ENCODE data around the gene WDR5. TPM values are rescaled to one million over a fixed set of nuclear protein-coding genes. Genes with fewer than 3 reads are reported as not detected.

WDR5 gene
- total and polyA plus RNA-seq, 2 of the 13 experiments (the other 11 are each of a cell fraction or from before 2014, with no cell fraction given): 34.3 TPM

DNA sequence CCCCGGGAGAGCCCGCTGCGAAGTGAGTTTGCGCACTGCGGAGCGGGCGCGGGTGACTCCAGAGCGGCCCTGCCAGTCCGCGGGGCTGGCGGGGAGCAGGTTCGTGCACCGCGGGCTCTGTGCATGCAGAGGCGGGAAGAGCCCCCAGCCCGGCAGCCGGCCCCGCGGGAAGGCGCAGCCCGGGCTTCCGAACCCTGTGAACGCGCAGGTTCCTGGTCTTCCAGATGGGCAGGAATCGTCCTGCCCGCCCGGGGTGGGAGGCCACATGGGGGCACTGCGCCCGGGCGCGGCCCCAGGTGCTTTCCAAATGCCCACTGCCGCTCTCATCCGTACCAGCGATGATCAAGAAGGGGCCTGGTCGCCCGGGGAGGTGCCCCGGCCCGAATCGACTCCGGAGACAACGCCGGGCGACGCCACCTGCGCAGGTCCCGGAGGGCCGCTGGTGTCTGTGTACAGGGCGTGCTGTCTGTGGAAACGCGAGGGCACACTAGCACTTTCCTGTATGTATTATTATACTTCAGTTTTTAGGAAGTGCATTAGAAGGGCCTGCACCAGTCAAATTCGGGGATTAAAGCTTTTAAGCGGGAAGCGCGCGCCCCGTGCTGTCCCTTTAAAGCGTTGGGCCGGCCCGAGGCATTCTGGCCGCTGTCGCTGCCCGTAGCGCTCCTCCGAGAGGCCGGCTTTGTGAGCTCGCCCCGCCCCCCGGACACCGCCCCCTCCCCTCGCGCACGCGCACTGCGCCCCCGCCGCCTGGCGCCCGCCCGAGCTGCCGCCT lies at the start of gene WDR5 (continued):
- TF ChIP-seq, protein P1, sequence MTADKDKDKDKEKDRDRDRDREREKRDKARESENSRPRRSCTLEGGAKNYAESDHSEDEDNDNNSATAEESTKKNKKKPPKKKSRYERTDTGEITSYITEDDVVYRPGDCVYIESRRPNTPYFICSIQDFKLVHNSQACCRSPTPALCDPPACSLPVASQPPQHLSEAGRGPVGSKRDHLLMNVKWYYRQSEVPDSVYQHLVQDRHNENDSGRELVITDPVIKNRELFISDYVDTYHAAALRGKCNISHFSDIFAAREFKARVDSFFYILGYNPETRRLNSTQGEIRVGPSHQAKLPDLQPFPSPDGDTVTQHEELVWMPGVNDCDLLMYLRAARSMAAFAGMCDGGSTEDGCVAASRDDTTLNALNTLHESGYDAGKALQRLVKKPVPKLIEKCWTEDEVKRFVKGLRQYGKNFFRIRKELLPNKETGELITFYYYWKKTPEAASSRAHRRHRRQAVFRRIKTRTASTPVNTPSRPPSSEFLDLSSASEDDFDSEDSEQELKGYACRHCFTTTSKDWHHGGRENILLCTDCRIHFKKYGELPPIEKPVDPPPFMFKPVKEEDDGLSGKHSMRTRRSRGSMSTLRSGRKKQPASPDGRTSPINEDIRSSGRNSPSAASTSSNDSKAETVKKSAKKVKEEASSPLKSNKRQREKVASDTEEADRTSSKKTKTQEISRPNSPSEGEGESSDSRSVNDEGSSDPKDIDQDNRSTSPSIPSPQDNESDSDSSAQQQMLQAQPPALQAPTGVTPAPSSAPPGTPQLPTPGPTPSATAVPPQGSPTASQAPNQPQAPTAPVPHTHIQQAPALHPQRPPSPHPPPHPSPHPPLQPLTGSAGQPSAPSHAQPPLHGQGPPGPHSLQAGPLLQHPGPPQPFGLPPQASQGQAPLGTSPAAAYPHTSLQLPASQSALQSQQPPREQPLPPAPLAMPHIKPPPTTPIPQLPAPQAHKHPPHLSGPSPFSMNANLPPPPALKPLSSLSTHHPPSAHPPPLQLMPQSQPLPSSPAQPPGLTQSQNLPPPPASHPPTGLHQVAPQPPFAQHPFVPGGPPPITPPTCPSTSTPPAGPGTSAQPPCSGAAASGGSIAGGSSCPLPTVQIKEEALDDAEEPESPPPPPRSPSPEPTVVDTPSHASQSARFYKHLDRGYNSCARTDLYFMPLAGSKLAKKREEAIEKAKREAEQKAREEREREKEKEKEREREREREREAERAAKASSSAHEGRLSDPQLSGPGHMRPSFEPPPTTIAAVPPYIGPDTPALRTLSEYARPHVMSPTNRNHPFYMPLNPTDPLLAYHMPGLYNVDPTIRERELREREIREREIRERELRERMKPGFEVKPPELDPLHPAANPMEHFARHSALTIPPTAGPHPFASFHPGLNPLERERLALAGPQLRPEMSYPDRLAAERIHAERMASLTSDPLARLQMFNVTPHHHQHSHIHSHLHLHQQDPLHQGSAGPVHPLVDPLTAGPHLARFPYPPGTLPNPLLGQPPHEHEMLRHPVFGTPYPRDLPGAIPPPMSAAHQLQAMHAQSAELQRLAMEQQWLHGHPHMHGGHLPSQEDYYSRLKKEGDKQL (CRISPR knock-in tag; IDR thresholded peaks at IDR 0.05; ENCODE audit: low read depth): 0 out of 2 replicates have a peak, but pooled peaks have one; percentile 12
- 0 out of 2 replicates have a peak, but pooled peaks have one; percentile 18 for TF ChIP-seq ZNF205 (CRISPR knock-in tag; IDR thresholded peaks at IDR 0.05)
- TF ChIP-seq, protein P2, sequence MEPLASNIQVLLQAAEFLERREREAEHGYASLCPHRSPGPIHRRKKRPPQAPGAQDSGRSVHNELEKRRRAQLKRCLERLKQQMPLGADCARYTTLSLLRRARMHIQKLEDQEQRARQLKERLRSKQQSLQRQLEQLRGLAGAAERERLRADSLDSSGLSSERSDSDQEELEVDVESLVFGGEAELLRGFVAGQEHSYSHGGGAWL (CRISPR knock-in tag; IDR thresholded peaks at IDR 0.05): peak; percentile 82; the same call in 1 of the 2 replicates
- no peak for TF ChIP-seq HDAC6 (IDR thresholded peaks at IDR 0.05; ENCODE audit: low read depth, low read length)
- no peak for TF ChIP-seq ZNF850 (CRISPR knock-in tag; conservative IDR thresholded peaks at IDR 0.05)
- peak; percentile 70; the same call in 1 of the 2 replicates for TF ChIP-seq KDM2A (CRISPR knock-in tag; IDR thresholded peaks at IDR 0.05; ENCODE audit: borderline replicate concordance, low read depth)
- TF ChIP-seq ZMAT3 (CRISPR knock-in tag; conservative IDR thresholded peaks at IDR 0.05): peak; percentile 84; the same call in 1 of the 2 replicates
- no peak for TF ChIP-seq NR2F1 (CRISPR knock-in tag; IDR thresholded peaks at IDR 0.05)
- TF ChIP-seq KMT2B (CRISPR knock-in tag; IDR thresholded peaks at IDR 0.05): no peak
- peak; percentile 79 for TF ChIP-seq ZNF687 (CRISPR knock-in tag; IDR thresholded peaks at IDR 0.05)
- no peak for TF ChIP-seq GTF3A (CRISPR knock-in tag; conservative IDR thresholded peaks at IDR 0.05)
- TF ChIP-seq TFDP2 (CRISPR knock-in tag; IDR thresholded peaks at IDR 0.05): peak; percentile 68
- TF ChIP-seq ZNF235 (CRISPR knock-in tag; IDR thresholded peaks at IDR 0.05; ENCODE audit: borderline replicate concordance): 0 out of 2 replicates have a peak, but pooled peaks have one; percentile 29
- 0 out of 2 replicates have a peak, but pooled peaks have one; percentile 24 for TF ChIP-seq CENPT (CRISPR knock-in tag; IDR thresholded peaks at IDR 0.05; ENCODE audit: low read depth)
- TF ChIP-seq KLF16 (CRISPR knock-in tag; IDR thresholded peaks at IDR 0.05): peak in 1 of 2 experiments; percentile 71; a peak in 1 of 4 replicates
